B cell (primary cell): ENCODE data around the gene CCDC194. TPM values are rescaled to one million over a fixed set of nuclear protein-coding genes. Genes with fewer than 3 reads are reported as not detected.

Source experiments
- ATAC-seq: fragments of 200-7000 bp; cut with Tn5 transposase; one replicate; pipeline ENCODE4 v1.10.0; 2021; ENCODE audit warnings: low read depth, mild to moderate bottlenecking, moderate number of reproducible peaks, moderate library complexity
- CTCF ChIA-PET: fragments of 350-600 bp; sonication (Branson Sonifier 250); formaldehyde crosslinking; loops from one replicate; lab custom pipeline; 2021; ENCODE audit warnings: antibody characterized with exemption, inconsistent platforms; lab: Charles Lee
- POLR2A ChIA-PET: fragments of 350-600 bp; sonication (Branson Sonifier 250); formaldehyde crosslinking; loops from one replicate; lab custom pipeline; 2021; ENCODE audit warnings: antibody characterized with exemption; lab: Charles Lee
- DNase-seq: peaks from one replicate; pipeline ENCODE4 v3.0.0; 2013
- H2AFZ ChIP-seq: 2 replicates; pipeline ENCODE4 v1.6.1; 2012; ENCODE audit warnings: mild to moderate bottlenecking, low read depth, low read length; ENCODE audit not compliant: insufficient read depth, poor library complexity, severe bottlenecking
- H3K27ac ChIP-seq, 2 donors: 1 replicate in 1 of 2; 2 replicates in 1 of 2; pipeline ENCODE4 v1.5.1; 2012 to 2013; ENCODE audit warnings: low read length in 2 of 2, mild to moderate bottlenecking in 2 of 2, moderate library complexity in 1 of 2
- H3K27me3 ChIP-seq, 4 experiments: fragments of 200-600 bp in 1 of 4; sonication (generic) in 1 of 4; replicated peaks in 1 of 4; 1 replicate in 2 of 4; 2 replicates in 2 of 4; pipeline versions ENCODE4 v1.6.1 to v1.7.0; 2013 to 2016; ENCODE audit warnings: low read length in 3 of 4, mild to moderate bottlenecking in 2 of 4, mixed read lengths in 1 of 4, moderate library complexity in 1 of 4; ENCODE audit not compliant: insufficient read depth in 4 of 4, control insufficient read depth in 3 of 4; ENCODE audit errors: control extremely low read depth in 1 of 4
- H3K36me3 ChIP-seq, 2 experiments: replicated peaks in 1 of 2; 1 replicate in 1 of 2; 2 replicates in 1 of 2; pipeline versions ENCODE4 v1.6.1 to v1.7.1; 2013; ENCODE audit warnings: low read length in 1 of 2; ENCODE audit not compliant: insufficient read depth in 2 of 2, control insufficient read depth in 1 of 2; ENCODE audit errors: control extremely low read depth in 1 of 2, extremely low read depth in 1 of 2
- H3K4me1 ChIP-seq, 2 donors: fragments of 200-600 bp in 1 of 2; sonication (generic) in 1 of 2; 1 replicate in 1 of 2; 2 replicates in 1 of 2; pipeline versions ENCODE4 v1.5.1 to v1.6.1; 2013 to 2017; ENCODE audit warnings: low read length in 2 of 2; ENCODE audit not compliant: control insufficient read depth in 2 of 2, insufficient read depth in 2 of 2
- H3K4me2 ChIP-seq: replicated peaks from 2 replicates; pipeline ENCODE3; 2012; ENCODE audit warnings: mild to moderate bottlenecking, low read depth, low read length; ENCODE audit not compliant: poor library complexity, severe bottlenecking
- H3K4me3 ChIP-seq, 5 experiments: fragments of 200-600 bp in 1 of 5; sonication (generic) in 1 of 5; 1 replicate in 3 of 5; 2 replicates in 2 of 5; pipeline versions ENCODE4 v1.5.1 to v1.7.0; 2011 to 2016; ENCODE audit warnings: low read length in 4 of 5, mild to moderate bottlenecking in 4 of 5, low read depth in 2 of 5, control low read depth in 1 of 5, moderate library complexity in 1 of 5; ENCODE audit not compliant: insufficient read depth in 1 of 5; ENCODE audit errors: control extremely low read depth in 1 of 5, extremely low read depth in 1 of 5
- H3K79me2 ChIP-seq: fragments of 200-600 bp; sonication (generic); one replicate; pipeline ENCODE4 v1.6.0; 2016; ENCODE audit warnings: low read length; ENCODE audit not compliant: control insufficient read depth, insufficient read depth
- H3K9ac ChIP-seq: fragments of 200-600 bp; sonication (generic); 2 replicates; pipeline ENCODE4 v1.6.1; 2017; ENCODE audit warnings: mild to moderate bottlenecking, low read length, moderate library complexity
- H3K9me3 ChIP-seq, 3 donors: one replicate each; pipeline versions ENCODE4 v1.6.1 to v1.7.1; 2013; ENCODE audit warnings: low read length in 2 of 3; ENCODE audit not compliant: control insufficient read depth in 2 of 3, insufficient read depth in 1 of 3; ENCODE audit errors: control extremely low read depth in 1 of 3
- H4K20me1 ChIP-seq: 2 replicates; pipeline ENCODE4 v1.6.0; 2012; ENCODE audit warnings: mild to moderate bottlenecking, low read length; ENCODE audit not compliant: insufficient read depth, control insufficient read depth, poor library complexity, severe bottlenecking
- H3K27ac Mint-ChIP-seq: one replicate; pipeline ENCODE4 v1.8.0; 2021; ENCODE audit warnings: mixed read lengths
- H3K27me3 Mint-ChIP-seq: one replicate; pipeline ENCODE4 v1.8.0; 2021; ENCODE audit warnings: mixed read lengths
- H3K4me1 Mint-ChIP-seq: one replicate; pipeline ENCODE4 v1.8.0; 2021; ENCODE audit warnings: mixed read lengths
- H3K4me3 Mint-ChIP-seq: one replicate; pipeline ENCODE4 v1.8.0; 2021; ENCODE audit warnings: mixed read lengths
- H3K9me3 Mint-ChIP-seq: one replicate; pipeline ENCODE4 v1.8.0; 2022; ENCODE audit warnings: mixed read lengths; ENCODE audit not compliant: insufficient read depth
- CTCF ChIP-seq: fragments of 200-600 bp; IDR thresholded peaks from one replicate; pipeline ENCODE4 v1.8.0; 2022; ENCODE audit warnings: antibody characterized with exemption, mild to moderate bottlenecking
- EZH2 ChIP-seq: IDR thresholded peaks from 2 replicates; pipeline ENCODE4 v1.6.1; 2012; ENCODE audit warnings: borderline replicate concordance, low read depth, mild to moderate bottlenecking, moderate library complexity, low read length; ENCODE audit not compliant: insufficient read depth, poor library complexity, severe bottlenecking
- WGBS: methylation state at CpG from one replicate; pipeline ENCODE4 v1.1.5; 2013; ENCODE audit warnings: missing lambda C conversion rate; ENCODE audit not compliant: insufficient coverage; 5-methylcytosine and 5-hydroxymethylcytosine counted together
- intact Hi-C: fragments of 100-400 bp; cut with micrococcal nuclease; formaldehyde crosslinking; loops from one replicate; pipeline ENCODE4 v1.10.0; 2022
- polyA plus RNA-seq: library from polyadenylated mRNA; depleted of rRNA; stranded (reverse); fragments of >200 nt; gene quantifications from 2 replicates; pipeline ENCODE4 v1.2.3, GENCODE V29; 2012
- total RNA-seq, 2 donors: library from RNA; stranded (reverse); fragments of 120-200 nt in 1 of 2; gene quantifications; 1 replicate in 1 of 2; 2 replicates in 1 of 2; pipeline versions ENCODE4 v1.2.3 to v1.2.4, GENCODE V29; 2013 to 2022

Gene CCDC194
- total and polyA plus RNA-seq, 2 donors (not counting 1 experiment from before 2014, with no cell fraction given) = 1.4 to 3.4 TPM

- no peak overlapping the region for H3K4me2 ChIP-seq
- H3K36me3 ChIP-seq = no peaks in the 10 kb centered on the region
- no peaks in the 10 kb centered on the region for H3K4me1 ChIP-seq
- H3K27me3 ChIP-seq = no peaks in the 10 kb centered on the region
- no peak overlapping the region for H2AFZ ChIP-seq
- no peak overlapping the region for H3K4me3 Mint-ChIP-seq
- DNase-seq (no peak), ATAC-seq (no peak)
- CTCF ChIA-PET = interaction anchor here (1.0 kb wide), 1 partner anchor 10 kb away, joined by 3 read pairs; no protein-coding TSS in a partner anchor
- no peaks in the 10 kb centered on the region for H3K4me1 Mint-ChIP-seq
- no peak overlapping the region for H3K27ac Mint-ChIP-seq
- no peaks in the 10 kb centered on the region for H3K27me3 Mint-ChIP-seq
- H3K4me3 ChIP-seq = no peak overlapping the region
- H3K79me2 ChIP-seq = no peaks in the 10 kb centered on the region
- H3K9me3 ChIP-seq = peaks cover 0 to 10% (median under 1%) of the 10 kb centered on the region in 3 donors
- no peaks in the 10 kb centered on the region for H3K9me3 Mint-ChIP-seq
- WGBS = 98% methylated on average over 20 of the region's 25 CpGs
- H3K9ac ChIP-seq = no peak overlapping the region
- POLR2A ChIA-PET = no interaction called here
- H3K27ac ChIP-seq = no peak overlapping the region
- H4K20me1 ChIP-seq = no peaks in the 10 kb centered on the region
- intact Hi-C loops = no loop called here
- TF ChIP-seq CTCF = no peak
- no peak for TF ChIP-seq EZH2
These were observed 42.3 kb upstream of the CCDC194 start for GRCh38 chr19:17436094-17436873.

- Histone ChIP-seq H4K20me1 (no peaks in the 10 kb centered on the region), H3K9ac (no peak overlapping the region), H3K36me3 (no peaks in the 10 kb centered on the region), H3K79me2 (no peaks in the 10 kb centered on the region), H2AFZ (no peak overlapping the region), H3K4me3 (no peak overlapping the region), H3K27me3 (no peaks in the 10 kb centered on the region), H3K4me1 (no peaks in the 10 kb centered on the region), H3K4me2 (no peak overlapping the region), H3K9me3 (peaks cover 0 to 10% (median 0%) of the 10 kb centered on the region in 3 donors), H3K27ac (no peak overlapping the region)
- ChIA-PET POLR2A (no interaction called here), CTCF (no interaction called here)
- Mint-ChIP-seq H3K9me3 (no peaks in the 10 kb centered on the region), H3K27me3 (no peaks in the 10 kb centered on the region), H3K4me3 (no peak overlapping the region), H3K4me1 (no peaks in the 10 kb centered on the region), H3K27ac (no peak overlapping the region)
- intact Hi-C loops = no loop called here
- TF ChIP-seq EZH2 = no peak
- DNase-seq = no peak
- 91% methylated on average over 6 of the region's 7 CpGs for WGBS
- no peak for ATAC-seq
These were observed 41.2 kb upstream of the CCDC194 start for GRCh38 chr19:17435218-17435617.
